Measurements from ENCODE around the gene TXNDC16.
A peak's percentile ranks its signal among the peaks of the same experiment; 100 is the strongest.

TXNDC16 gene

GRCh38 chr14:52550661-52551060 is 1.6 kb downstream of the TXNDC16 start:
- Histone ChIP-seq H3K9me3 (replicated peaks; ENCODE audit: insufficient read depth, low read length) (no peaks in the 10 kb centered on the region), H3K4me1 (ENCODE audit: low read length) (0 out of 2 replicates have a peak, but pooled peaks cover 3% of the 10 kb centered on the region), H3K79me2 (ENCODE audit: low read length) (peaks cover 58% of the 10 kb centered on the region), H3K9me2 (replicated peaks; ENCODE audit: insufficient read depth, low read length) (no peaks in the 10 kb centered on the region), H3K4me2 (ENCODE audit: low read depth, low read length) (peak overlapping the region; percentile 90), H3K36me3 (replicated peaks; ENCODE audit: insufficient read depth, low read length) (no peaks in the 10 kb centered on the region), H3K27me3 (replicated peaks; ENCODE audit: insufficient read depth, low read length) (no peaks in the 10 kb centered on the region), H3K27ac (ENCODE audit: low read length) (peak overlapping the region; percentile 84; the same call in 1 of the 2 replicates), H3K4me3 (ENCODE audit: low read length) (peak overlapping the region; percentile 85), H3F3A (ENCODE audit: insufficient read depth, low read length) (peaks cover 7% of the 10 kb centered on the region), H2AFZ (ENCODE audit: low read length) (no peak overlapping the region), H3K9ac (ENCODE audit: low read length) (peak overlapping the region; percentile 83; the same call in 1 of the 2 replicates), H4K20me1 (ENCODE audit: insufficient read depth, low read length) (no peaks in the 10 kb centered on the region)
- TF ChIP-seq EZH2phosphoT487 (IDR thresholded peaks at IDR 0.05; ENCODE audit: low read length) (no peak), CTCF (IDR thresholded peaks at IDR 0.05; ENCODE audit: low read length) (no peak), EZH2 (optimal IDR thresholded peaks at IDR 0.05; ENCODE audit: low read depth, low read length) (no peak)
- no peak for DNase-seq

DNA sequence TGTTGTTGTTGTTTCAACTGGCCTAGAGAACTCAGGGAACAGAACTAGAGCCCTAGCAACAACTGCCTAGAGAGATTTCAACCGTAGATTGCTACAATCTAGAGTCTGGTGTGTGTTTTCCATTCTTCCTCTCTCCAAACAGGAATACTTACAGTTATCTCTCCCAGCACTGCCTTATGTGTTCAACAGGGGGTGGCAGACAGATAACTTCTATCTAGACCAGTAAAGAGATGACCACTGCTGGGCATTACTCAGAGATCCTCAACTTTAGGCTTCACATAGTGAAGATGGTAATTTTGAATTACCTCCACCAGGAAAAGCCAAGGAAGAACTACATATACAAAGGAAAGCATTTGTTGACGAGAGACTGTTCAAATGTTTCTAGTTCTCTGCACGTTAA is 4.8 kb downstream of the TXNDC16 start:
- H3K27me3 ChIP-seq (replicated peaks; ENCODE audit: insufficient read depth, low read length) = no peaks in the 10 kb centered on the region
- no peak overlapping the region for H2AFZ ChIP-seq (ENCODE audit: low read length)
- H3K36me3 ChIP-seq (replicated peaks; ENCODE audit: insufficient read depth, low read length) = no peaks in the 10 kb centered on the region; the same call in 1 of the 2 replicates
- no peak overlapping the region for H3K27ac ChIP-seq (ENCODE audit: low read length)
- TF ChIP-seq CTCF (IDR thresholded peaks at IDR 0.05; ENCODE audit: low read length) (no peak), EZH2 (optimal IDR thresholded peaks at IDR 0.05; ENCODE audit: low read depth, low read length) (no peak), EZH2phosphoT487 (IDR thresholded peaks at IDR 0.05; ENCODE audit: low read length) (no peak)
- H3F3A ChIP-seq (ENCODE audit: insufficient read depth, low read length) = peaks cover 7% of the 10 kb centered on the region
- no peak overlapping the region for H3K9ac ChIP-seq (ENCODE audit: low read length)
- H3K4me3 ChIP-seq (ENCODE audit: low read length) = no peak overlapping the region
- H3K9me2 ChIP-seq (replicated peaks; ENCODE audit: insufficient read depth, low read length) = no peaks in the 10 kb centered on the region
- no peaks in the 10 kb centered on the region for H4K20me1 ChIP-seq (ENCODE audit: insufficient read depth, low read length)
- H3K4me2 ChIP-seq (ENCODE audit: low read depth, low read length) = no peak overlapping the region
- no peaks in the 10 kb centered on the region for H3K9me3 ChIP-seq (replicated peaks; ENCODE audit: insufficient read depth, low read length)
- H3K79me2 ChIP-seq (ENCODE audit: low read length) = peaks cover 65% of the 10 kb centered on the region
- DNase-seq = no peak
- no peaks in the 10 kb centered on the region for H3K4me1 ChIP-seq (ENCODE audit: low read length)

- H3K79me2 ChIP-seq (ENCODE audit: low read length) = peaks cover 65% of the 10 kb centered on the region
- H3K27ac ChIP-seq (ENCODE audit: low read length) = no peak overlapping the region
- no peak for DNase-seq
- H3K27me3 ChIP-seq (replicated peaks; ENCODE audit: insufficient read depth, low read length) = no peaks in the 10 kb centered on the region
- no peak overlapping the region for H3K4me3 ChIP-seq (ENCODE audit: low read length)
- no peak overlapping the region for H2AFZ ChIP-seq (ENCODE audit: low read length)
- H4K20me1 ChIP-seq (ENCODE audit: insufficient read depth, low read length) = no peaks in the 10 kb centered on the region
- H3F3A ChIP-seq (ENCODE audit: insufficient read depth, low read length) = peaks cover 5% of the 10 kb centered on the region
- H3K9me2 ChIP-seq (replicated peaks; ENCODE audit: insufficient read depth, low read length) = no peaks in the 10 kb centered on the region
- TF ChIP-seq EZH2phosphoT487 (IDR thresholded peaks at IDR 0.05; ENCODE audit: low read length) = no peak
- no peak for TF ChIP-seq CTCF (IDR thresholded peaks at IDR 0.05; ENCODE audit: low read length)
- TF ChIP-seq EZH2 (optimal IDR thresholded peaks at IDR 0.05; ENCODE audit: low read depth, low read length) = no peak
- H3K36me3 ChIP-seq (replicated peaks; ENCODE audit: insufficient read depth, low read length) = no peaks in the 10 kb centered on the region; the same call in 1 of the 2 replicates
- H3K9me3 ChIP-seq (replicated peaks; ENCODE audit: insufficient read depth, low read length) = no peaks in the 10 kb centered on the region
- no peak overlapping the region for H3K4me2 ChIP-seq (ENCODE audit: low read depth, low read length)
- H3K4me1 ChIP-seq (ENCODE audit: low read length) = no peaks in the 10 kb centered on the region
- no peak overlapping the region for H3K9ac ChIP-seq (ENCODE audit: low read length)
These were observed 5.3 kb downstream of the TXNDC16 start for GRCh38 chr14:52547027-52547426.
